Astrocyte (in vitro differentiated cells and primary cell): ENCODE results near the gene C1QTNF9. TPM values are rescaled to one million over a fixed set of nuclear protein-coding genes. Genes with fewer than 3 reads are reported as not detected.

ENCODE experiments used
- DNase-seq: peaks from one replicate; pipeline ENCODE4 v3.0.0-alpha.2; 2010; ENCODE audit warnings: low read depth
- FAIRE-seq: peaks from 2 replicates; lab custom pipeline; 2011; peaks lifted over from hg19 to GRCh38; lab: Jason Lieb, UNC
- H2AFZ ChIP-seq: 2 replicates; pipeline ENCODE4 v1.6.0; 2012; ENCODE audit warnings: low read depth, low read length, inconsistent platforms
- H3K27ac ChIP-seq: 2 replicates; pipeline ENCODE4 v1.5.1; 2011; ENCODE audit warnings: low read depth, low read length, inconsistent platforms
- H3K27me3 ChIP-seq: 2 replicates; pipeline ENCODE4 v1.6.0; 2011; ENCODE audit warnings: low read length, inconsistent platforms; ENCODE audit not compliant: insufficient read depth
- H3K36me3 ChIP-seq: 2 replicates; pipeline ENCODE4 v1.5.1; 2011; ENCODE audit warnings: low read length, inconsistent platforms; ENCODE audit not compliant: insufficient read depth
- H3K4me1 ChIP-seq: 2 replicates; pipeline ENCODE4 v1.5.1; 2011; ENCODE audit warnings: low read length, inconsistent platforms; ENCODE audit not compliant: insufficient read depth
- H3K4me2 ChIP-seq: 2 replicates; pipeline ENCODE4 v1.6.0; 2012; ENCODE audit warnings: low read length, inconsistent platforms
- H3K4me3 ChIP-seq: 2 replicates; pipeline ENCODE4 v1.5.1; 2011; ENCODE audit warnings: low read depth, mild to moderate bottlenecking, low read length, inconsistent platforms; ENCODE audit not compliant: insufficient read depth
- H3K79me2 ChIP-seq: 2 replicates; pipeline ENCODE4 v1.6.0; 2012; ENCODE audit warnings: mild to moderate bottlenecking, low read length, inconsistent platforms; ENCODE audit not compliant: insufficient read depth
- H3K9ac ChIP-seq: 2 replicates; pipeline ENCODE4 v1.6.0; 2012; ENCODE audit warnings: mild to moderate bottlenecking, low read length, inconsistent platforms
- H3K9me3 ChIP-seq: 2 replicates; pipeline ENCODE4 v1.5.1; 2012; ENCODE audit warnings: low read depth, mild to moderate bottlenecking, low read length, inconsistent platforms; ENCODE audit not compliant: insufficient read depth
- H4K20me1 ChIP-seq: 2 replicates; pipeline ENCODE4 v1.6.0; 2012; ENCODE audit warnings: low read length, inconsistent platforms; ENCODE audit not compliant: insufficient read depth
- H3K27ac Mint-ChIP-seq: one replicate; pipeline ENCODE4 v1.8.0; 2021; ENCODE audit warnings: mild to moderate bottlenecking, mixed read lengths; ENCODE audit not compliant: unreplicated experiment
- H3K27me3 Mint-ChIP-seq: one replicate; pipeline ENCODE4 v1.8.0; 2021; ENCODE audit warnings: low read depth, mixed read lengths; ENCODE audit not compliant: unreplicated experiment
- H3K36me3 Mint-ChIP-seq: one replicate; pipeline ENCODE4 v1.8.0; 2021; ENCODE audit warnings: low read depth, mixed read lengths; ENCODE audit not compliant: unreplicated experiment
- H3K4me1 Mint-ChIP-seq: one replicate; pipeline ENCODE4 v1.8.0; 2021; ENCODE audit warnings: low read depth, mixed read lengths; ENCODE audit not compliant: unreplicated experiment
- H3K4me3 Mint-ChIP-seq: one replicate; pipeline ENCODE4 v1.8.0; 2021; ENCODE audit warnings: mild to moderate bottlenecking, moderate library complexity, mixed read lengths; ENCODE audit not compliant: unreplicated experiment
- H3K9me3 Mint-ChIP-seq: one replicate; pipeline ENCODE4 v1.8.0; 2021; ENCODE audit warnings: mild to moderate bottlenecking, mixed read lengths; ENCODE audit not compliant: unreplicated experiment
- CTCF ChIP-seq: IDR thresholded peaks from 2 replicates; pipeline ENCODE4 v1.5.1; 2011; ENCODE audit warnings: low read depth, mild to moderate bottlenecking, inconsistent platforms, low read length, moderate library complexity; ENCODE audit not compliant: insufficient read depth
- EZH2 ChIP-seq: IDR thresholded peaks from 2 replicates; pipeline ENCODE4 v1.6.1; 2012; ENCODE audit warnings: mild to moderate bottlenecking, low read length, inconsistent platforms; ENCODE audit not compliant: insufficient read depth
- total RNA-seq: library from RNA; stranded (reverse); gene quantifications from 2 replicates; pipeline ENCODE4 v1.2.1, GENCODE V29; 2021

Gene C1QTNF9
- total RNA-seq, 1 donor from 2014 or later, result not detected

- DNase-seq, result no peak
- no peaks in the 10 kb centered on the region for H3K27me3 ChIP-seq
- Mint-ChIP-seq H3K27ac (no peak overlapping the region), H3K27me3 (no peaks in the 10 kb centered on the region), H3K4me3 (no peak overlapping the region), H3K9me3 (no peaks in the 10 kb centered on the region), H3K4me1 (peaks cover 34% of the 10 kb centered on the region), H3K36me3 (peaks cover 4% of the 10 kb centered on the region)
- no peak overlapping the region for H3K27ac ChIP-seq
- TF ChIP-seq CTCF (no peak), EZH2 (no peak)
- peaks cover 25% of the 10 kb centered on the region for H3K4me1 ChIP-seq
- H3K79me2 ChIP-seq, result no peaks in the 10 kb centered on the region
- FAIRE-seq, result no peak
- H2AFZ ChIP-seq, result no peak overlapping the region
- H4K20me1 ChIP-seq, result no peaks in the 10 kb centered on the region
- no peaks in the 10 kb centered on the region for H3K9me3 ChIP-seq
- H3K4me3 ChIP-seq, result no peak overlapping the region
- H3K9ac ChIP-seq, result no peak overlapping the region
- no peaks in the 10 kb centered on the region for H3K36me3 ChIP-seq
- H3K4me2 ChIP-seq, result no peak overlapping the region
Measured at GRCh38 chr13:24275041-24275440, 34.3 kb upstream of the C1QTNF9 start.

- H3K9ac ChIP-seq, result no peak overlapping the region
- no peak overlapping the region for H3K27ac Mint-ChIP-seq
- TF ChIP-seq EZH2 (no peak), CTCF (no peak)
- H3K79me2 ChIP-seq, result no peaks in the 10 kb centered on the region
- H3K4me3 ChIP-seq, result no peak overlapping the region
- FAIRE-seq (no peak), DNase-seq (no peak)
- no peaks in the 10 kb centered on the region for H3K9me3 ChIP-seq
- H4K20me1 ChIP-seq, result no peaks in the 10 kb centered on the region
- H3K4me1 Mint-ChIP-seq, result peaks cover 35% of the 10 kb centered on the region
- H3K4me2 ChIP-seq, result no peak overlapping the region
- H3K9me3 Mint-ChIP-seq, result no peaks in the 10 kb centered on the region
- H3K36me3 Mint-ChIP-seq, result peaks cover 4% of the 10 kb centered on the region
- no peaks in the 10 kb centered on the region for H3K36me3 ChIP-seq
- H3K27me3 ChIP-seq, result no peaks in the 10 kb centered on the region
- peaks cover 14% of the 10 kb centered on the region for H3K4me1 ChIP-seq
- H2AFZ ChIP-seq, result no peak overlapping the region
- H3K4me3 Mint-ChIP-seq, result no peak overlapping the region
- no peak overlapping the region for H3K27ac ChIP-seq
- no peaks in the 10 kb centered on the region for H3K27me3 Mint-ChIP-seq
Measured at GRCh38 chr13:24276306-24276705, 33.1 kb upstream of the C1QTNF9 start.

GRCh38 chr13:24276861-24277260 is 32.5 kb upstream of the C1QTNF9 start:
- Mint-ChIP-seq H3K36me3 (peaks cover 4% of the 10 kb centered on the region), H3K4me1 (peaks cover 30% of the 10 kb centered on the region), H3K4me3 (no peak overlapping the region), H3K27ac (no peak overlapping the region), H3K27me3 (no peaks in the 10 kb centered on the region), H3K9me3 (no peaks in the 10 kb centered on the region)
- Histone ChIP-seq H3K4me2 (no peak overlapping the region), H3K4me1 (peaks cover 9% of the 10 kb centered on the region), H3K9ac (no peak overlapping the region), H3K36me3 (no peaks in the 10 kb centered on the region), H3K27ac (no peak overlapping the region), H2AFZ (no peak overlapping the region), H4K20me1 (no peaks in the 10 kb centered on the region), H3K9me3 (no peaks in the 10 kb centered on the region), H3K4me3 (no peak overlapping the region), H3K79me2 (no peaks in the 10 kb centered on the region), H3K27me3 (no peaks in the 10 kb centered on the region)
- FAIRE-seq (no peak), DNase-seq (no peak)
- TF ChIP-seq EZH2 (no peak), CTCF (no peak)
